GM12878 (cell line): ENCODE data around the gene RASAL1.

Experiments
- BCL11A ChIP-seq: IDR thresholded peaks from 2 replicates; pipeline ENCODE4 v1.6.1; 2011; ENCODE audit warnings: low read depth, low read length
- GABPA ChIP-seq: IDR thresholded peaks from 2 replicates; pipeline ENCODE4 v1.6.1; 2014; ENCODE audit warnings: antibody characterized with exemption, low read depth, mild to moderate bottlenecking, inconsistent platforms
- POLR2AphosphoS5 ChIP-seq: IDR thresholded peaks from 2 replicates; pipeline ENCODE4 v1.6.1; 2011; ENCODE audit warnings: mild to moderate bottlenecking, low read length, inconsistent platforms
- RAD21 ChIP-seq: IDR thresholded peaks from 2 replicates; pipeline ENCODE4 v1.6.1; 2011; ENCODE audit warnings: mild to moderate bottlenecking, low read depth, low read length, moderate library complexity; ENCODE audit not compliant: insufficient read depth
- SUZ12 ChIP-seq: fragments of 200-600 bp; sonication (generic); IDR thresholded peaks from one replicate; pipeline ENCODE4 v1.6.1; 2018; ENCODE audit warnings: antibody characterized with exemption, mild to moderate bottlenecking; ENCODE audit not compliant: unreplicated experiment
- TBL1XR1 ChIP-seq: IDR thresholded peaks from 2 replicates; pipeline ENCODE4 v1.6.1; 2012; ENCODE audit warnings: low read depth, low read length, improper control_type of control experiment
- YY1 ChIP-seq: IDR thresholded peaks from 2 replicates; pipeline ENCODE4 v1.6.1; 2011; ENCODE audit warnings: low read depth, mild to moderate bottlenecking, low read length
- ZZZ3 ChIP-seq: IDR thresholded peaks from 2 replicates; pipeline ENCODE4 v1.6.1; 2011; ENCODE audit warnings: low read depth; ENCODE audit not compliant: control insufficient read depth, insufficient read length
- TF ChIP-seq, protein P1 (sequence below): fragments of 450-650 bp; IDR thresholded peaks from 2 replicates; pipeline ENCODE4 v1.6.1; 2017; ENCODE audit warnings: antibody characterized with exemption, mild to moderate bottlenecking, moderate library complexity
- TF ChIP-seq, protein P2 (sequence below), 3 experiments: IDR thresholded peaks in 2 of 3; conservative IDR thresholded peaks in 1 of 3; 2 replicates each; pipeline ENCODE4 v1.5.1; 2011; ENCODE audit warnings: low read depth in 3 of 3, low read length in 3 of 3, mild to moderate bottlenecking in 3 of 3, control low read depth in 2 of 3, moderate library complexity in 2 of 3, inconsistent platforms in 1 of 3, mixed read lengths in 1 of 3; ENCODE audit not compliant: control insufficient read depth in 2 of 3, insufficient read depth in 1 of 3; ENCODE audit errors: extremely low read depth in 1 of 3
- TF ChIP-seq, protein P3 (sequence below): IDR thresholded peaks from 2 replicates; pipeline ENCODE4 v1.6.1; 2012; ENCODE audit warnings: low read depth, low read length, improper control_type of control experiment

DNA sequence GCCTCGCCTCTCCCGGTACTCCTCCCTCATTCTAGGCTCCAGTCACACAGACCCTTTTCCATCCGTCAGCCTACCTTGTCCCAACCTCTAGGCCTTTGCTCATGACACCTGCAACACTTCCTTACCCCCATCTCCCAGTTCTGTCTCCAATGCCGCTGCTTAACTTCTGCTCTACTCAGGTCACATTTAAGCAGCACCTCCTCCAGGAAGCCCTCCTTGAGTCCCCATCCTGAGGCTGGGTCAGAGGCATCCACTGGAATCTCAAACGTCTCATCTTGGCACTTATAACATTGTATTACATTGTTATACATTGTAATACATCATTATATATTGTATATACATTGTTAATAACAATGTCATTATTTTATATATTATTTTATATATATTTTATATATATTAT, 32.8 kb downstream of the RASAL1 start:
- TF ChIP-seq, protein P1, sequence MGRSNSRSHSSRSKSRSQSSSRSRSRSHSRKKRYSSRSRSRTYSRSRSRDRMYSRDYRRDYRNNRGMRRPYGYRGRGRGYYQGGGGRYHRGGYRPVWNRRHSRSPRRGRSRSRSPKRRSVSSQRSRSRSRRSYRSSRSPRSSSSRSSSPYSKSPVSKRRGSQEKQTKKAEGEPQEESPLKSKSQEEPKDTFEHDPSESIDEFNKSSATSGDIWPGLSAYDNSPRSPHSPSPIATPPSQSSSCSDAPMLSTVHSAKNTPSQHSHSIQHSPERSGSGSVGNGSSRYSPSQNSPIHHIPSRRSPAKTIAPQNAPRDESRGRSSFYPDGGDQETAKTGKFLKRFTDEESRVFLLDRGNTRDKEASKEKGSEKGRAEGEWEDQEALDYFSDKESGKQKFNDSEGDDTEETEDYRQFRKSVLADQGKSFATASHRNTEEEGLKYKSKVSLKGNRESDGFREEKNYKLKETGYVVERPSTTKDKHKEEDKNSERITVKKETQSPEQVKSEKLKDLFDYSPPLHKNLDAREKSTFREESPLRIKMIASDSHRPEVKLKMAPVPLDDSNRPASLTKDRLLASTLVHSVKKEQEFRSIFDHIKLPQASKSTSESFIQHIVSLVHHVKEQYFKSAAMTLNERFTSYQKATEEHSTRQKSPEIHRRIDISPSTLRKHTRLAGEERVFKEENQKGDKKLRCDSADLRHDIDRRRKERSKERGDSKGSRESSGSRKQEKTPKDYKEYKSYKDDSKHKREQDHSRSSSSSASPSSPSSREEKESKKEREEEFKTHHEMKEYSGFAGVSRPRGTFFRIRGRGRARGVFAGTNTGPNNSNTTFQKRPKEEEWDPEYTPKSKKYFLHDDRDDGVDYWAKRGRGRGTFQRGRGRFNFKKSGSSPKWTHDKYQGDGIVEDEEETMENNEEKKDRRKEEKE, result no peak
- TF ChIP-seq, protein P2, sequence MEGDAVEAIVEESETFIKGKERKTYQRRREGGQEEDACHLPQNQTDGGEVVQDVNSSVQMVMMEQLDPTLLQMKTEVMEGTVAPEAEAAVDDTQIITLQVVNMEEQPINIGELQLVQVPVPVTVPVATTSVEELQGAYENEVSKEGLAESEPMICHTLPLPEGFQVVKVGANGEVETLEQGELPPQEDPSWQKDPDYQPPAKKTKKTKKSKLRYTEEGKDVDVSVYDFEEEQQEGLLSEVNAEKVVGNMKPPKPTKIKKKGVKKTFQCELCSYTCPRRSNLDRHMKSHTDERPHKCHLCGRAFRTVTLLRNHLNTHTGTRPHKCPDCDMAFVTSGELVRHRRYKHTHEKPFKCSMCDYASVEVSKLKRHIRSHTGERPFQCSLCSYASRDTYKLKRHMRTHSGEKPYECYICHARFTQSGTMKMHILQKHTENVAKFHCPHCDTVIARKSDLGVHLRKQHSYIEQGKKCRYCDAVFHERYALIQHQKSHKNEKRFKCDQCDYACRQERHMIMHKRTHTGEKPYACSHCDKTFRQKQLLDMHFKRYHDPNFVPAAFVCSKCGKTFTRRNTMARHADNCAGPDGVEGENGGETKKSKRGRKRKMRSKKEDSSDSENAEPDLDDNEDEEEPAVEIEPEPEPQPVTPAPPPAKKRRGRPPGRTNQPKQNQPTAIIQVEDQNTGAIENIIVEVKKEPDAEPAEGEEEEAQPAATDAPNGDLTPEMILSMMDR (IDR thresholded peaks at IDR 0.05 in 2 of 3, conservative IDR thresholded peaks at IDR 0.05 in 1 of 3; ENCODE audit: control insufficient read depth in 2 of 3, extremely low read depth in 1 of 3, insufficient read depth in 1 of 3, low read depth in 3 of 3, low read length in 3 of 3), result no peak
- TF ChIP-seq BCL11A, result no peak
- no peak for TF ChIP-seq YY1
- TF ChIP-seq, protein P3, sequence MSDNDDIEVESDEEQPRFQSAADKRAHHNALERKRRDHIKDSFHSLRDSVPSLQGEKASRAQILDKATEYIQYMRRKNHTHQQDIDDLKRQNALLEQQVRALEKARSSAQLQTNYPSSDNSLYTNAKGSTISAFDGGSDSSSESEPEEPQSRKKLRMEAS, result no peak
- no peak for TF ChIP-seq RAD21
- no peak for TF ChIP-seq ZZZ3
- no peak for TF ChIP-seq GABPA
- TF ChIP-seq TBL1XR1, result no peak
- TF ChIP-seq POLR2AphosphoS5, result no peak
- no peak for TF ChIP-seq SUZ12
